ENCODE data around the gene MAP3K12. TPM values are rescaled to one million over a fixed set of nuclear protein-coding genes. Genes with fewer than 3 reads are reported as not detected.

MAP3K12 gene
- total RNA-seq, 4 donors from 2014 or later: 6.4 to 12.8 (median 9.4) TPM

DNA sequence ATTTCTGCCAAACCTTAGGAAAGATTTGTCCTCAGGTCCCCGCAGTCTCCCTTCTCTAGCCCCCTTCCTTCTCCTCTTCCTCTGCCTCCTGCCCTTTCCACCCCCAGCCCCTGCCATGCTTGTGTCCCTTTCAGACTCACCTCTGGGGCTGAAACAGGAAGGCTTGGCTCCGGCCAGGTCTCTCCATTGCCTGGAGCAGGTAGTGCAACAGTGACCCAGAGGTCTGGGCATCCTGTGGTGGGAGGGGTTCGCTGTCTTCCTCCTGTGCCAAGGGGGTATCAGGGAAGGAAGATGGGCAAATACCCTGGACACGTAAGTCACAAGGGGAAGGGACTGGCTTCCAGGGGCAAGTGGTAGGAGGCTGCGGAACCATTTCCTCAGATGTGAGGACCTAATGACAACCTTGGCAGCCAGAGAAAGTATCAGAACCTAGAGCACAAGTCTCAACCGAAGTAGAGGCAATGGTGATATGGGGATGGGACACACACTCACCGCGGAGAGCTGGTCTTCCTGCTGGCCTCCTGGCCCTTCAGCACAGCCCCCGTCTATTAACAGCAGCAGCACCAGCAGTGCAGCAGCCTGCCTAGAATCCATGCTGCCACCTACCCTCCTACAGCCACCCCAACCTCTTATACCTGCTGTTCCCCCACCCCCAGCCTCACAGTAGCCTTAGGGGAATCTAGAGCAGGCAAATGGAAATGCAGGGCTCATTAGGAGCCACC lies 7.8 kb upstream of the MAP3K12 start, which contains the start of gene NPFF:
Gene NPFF, minus strand, starts transcription at position 604 of the 722 bp plus-strand sequence. Its CDS starts 10 bp downstream, at position 594.
- no peak for TF ChIP-seq CTCF (IDR thresholded peaks at IDR 0.05)
- no peak for TF ChIP-seq POLR2A (IDR thresholded peaks at IDR 0.05)
- intact Hi-C loops (cut with DNase I; ENCODE audit: low total_unique reads): no loop called here
- DNase-seq (ENCODE audit: low spot score in 2 of 2): peak in 1 of 2 donors; percentile 61
- no peak within 1 kb of the TSS for H3K4me3 ChIP-seq (ENCODE audit: low read depth, poor library complexity, severe bottlenecking)
- 83 to 86% methylated on average over 9 of the region's 9 CpGs for WGBS, 2 donors

- H3K4me3 ChIP-seq (ENCODE audit: low read depth, poor library complexity, severe bottlenecking): no peak overlapping the region
- TF ChIP-seq CTCF (IDR thresholded peaks at IDR 0.05) (no peak), POLR2A (IDR thresholded peaks at IDR 0.05) (no peak)
- DNase-seq (ENCODE audit: low spot score in 2 of 2): no peak
- intact Hi-C loops (cut with DNase I; ENCODE audit: low total_unique reads): no loop called here
- WGBS, 2 donors: 23 to 25% methylated on average over 2 of the region's 2 CpGs
These were observed 7.2 kb upstream of the MAP3K12 start for GRCh38 chr12:53506450-53506785.

GRCh38 chr12:53505555-53506449 lies 6.5 kb upstream of the MAP3K12 start:
- H3K4me3 ChIP-seq (ENCODE audit: low read depth, poor library complexity, severe bottlenecking): no peak overlapping the region
- TF ChIP-seq POLR2A (IDR thresholded peaks at IDR 0.05) (no peak), CTCF (IDR thresholded peaks at IDR 0.05) (no peak)
- WGBS, 2 donors: 79 to 84% methylated on average over 19 of the region's 19 CpGs
- DNase-seq (ENCODE audit: low spot score in 2 of 2): no peak
- intact Hi-C loops (cut with DNase I; ENCODE audit: low total_unique reads): no loop called here

DNA sequence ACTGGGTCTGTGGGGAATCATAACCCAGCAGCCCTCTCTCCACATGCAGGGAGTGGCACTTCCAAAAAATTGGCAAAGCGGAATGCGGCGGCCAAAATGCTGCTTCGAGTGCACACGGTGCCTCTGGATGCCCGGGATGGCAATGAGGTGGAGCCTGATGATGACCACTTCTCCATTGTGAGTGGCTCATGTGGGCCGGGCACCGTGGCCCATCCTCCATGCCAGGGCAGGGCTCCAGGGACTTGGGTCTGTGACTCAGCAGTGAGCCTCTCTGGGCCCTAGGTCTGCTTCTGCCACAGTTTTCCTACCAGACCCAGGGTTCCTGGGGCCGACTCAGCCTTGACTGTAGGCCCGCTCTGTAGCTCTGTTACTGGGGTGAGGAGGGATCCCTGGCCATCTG lies 5.8 kb upstream of the MAP3K12 start:
- DNase-seq (ENCODE audit: low spot score in 2 of 2): no peak
- H3K4me3 ChIP-seq (ENCODE audit: low read depth, poor library complexity, severe bottlenecking): no peak overlapping the region
- intact Hi-C loops (cut with DNase I; ENCODE audit: low total_unique reads): no loop called here
- TF ChIP-seq POLR2A (IDR thresholded peaks at IDR 0.05): no peak
- TF ChIP-seq CTCF (IDR thresholded peaks at IDR 0.05): no peak
- WGBS, 2 donors: 53 to 64% methylated on average over 9 to 10 of the region's 10 CpGs

DNA sequence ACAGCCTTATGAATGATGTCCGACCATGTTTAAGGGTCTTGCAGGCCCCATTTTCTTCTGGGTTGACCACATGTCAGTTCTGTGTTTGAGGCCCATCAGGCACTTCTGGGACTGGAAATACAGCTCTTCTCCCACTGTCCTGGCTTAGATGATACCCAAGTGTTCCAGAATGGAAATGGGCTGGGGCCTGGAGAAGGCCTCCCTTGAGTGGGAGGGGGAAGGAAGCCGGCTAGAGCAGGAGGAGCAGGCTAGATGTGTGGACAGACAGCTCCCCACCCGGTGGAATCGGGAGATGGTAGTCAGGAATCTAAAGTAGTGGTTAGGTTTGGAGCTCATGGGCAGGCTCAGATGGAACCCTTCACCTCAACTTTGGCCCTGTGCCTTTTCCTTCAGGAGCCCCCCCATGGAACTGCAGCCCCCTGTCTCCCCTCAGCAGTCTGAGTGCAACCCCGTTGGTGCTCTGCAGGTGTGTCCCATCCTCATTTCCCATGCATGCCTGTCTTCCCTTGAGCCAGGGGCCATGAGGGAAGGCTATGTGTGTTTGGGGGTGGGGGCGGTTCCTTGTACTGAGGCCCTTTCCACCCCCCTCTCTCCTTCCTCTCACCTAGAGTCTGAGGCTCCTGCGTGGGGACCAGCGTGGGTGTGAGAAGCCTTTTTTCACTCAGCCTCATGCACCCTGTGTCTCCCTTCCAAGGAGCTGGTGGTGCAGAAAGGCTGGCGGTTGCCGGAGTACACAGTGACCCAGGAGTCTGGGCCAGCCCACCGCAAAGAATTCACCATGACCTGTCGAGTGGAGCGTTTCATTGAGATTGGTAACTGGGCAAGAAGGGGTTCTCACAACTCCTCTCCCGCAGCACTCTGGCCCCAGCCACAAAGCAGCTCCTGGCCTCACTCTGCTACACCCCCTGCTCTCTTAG lies 5.0 kb upstream of the MAP3K12 start:
- DNase-seq (ENCODE audit: low spot score in 2 of 2): peak in 1 of 2 donors; percentile 82
- no peak overlapping the region for H3K4me3 ChIP-seq (ENCODE audit: low read depth, poor library complexity, severe bottlenecking)
- 79 to 82% methylated on average over 14 of the region's 14 CpGs for WGBS, 2 donors
- TF ChIP-seq POLR2A (IDR thresholded peaks at IDR 0.05): no peak
- no peak for TF ChIP-seq CTCF (IDR thresholded peaks at IDR 0.05)
- intact Hi-C loops (cut with DNase I; ENCODE audit: low total_unique reads): no loop called here
